ENCODE measurements around the gene SH3RF2.

Gene SH3RF2

DNA sequence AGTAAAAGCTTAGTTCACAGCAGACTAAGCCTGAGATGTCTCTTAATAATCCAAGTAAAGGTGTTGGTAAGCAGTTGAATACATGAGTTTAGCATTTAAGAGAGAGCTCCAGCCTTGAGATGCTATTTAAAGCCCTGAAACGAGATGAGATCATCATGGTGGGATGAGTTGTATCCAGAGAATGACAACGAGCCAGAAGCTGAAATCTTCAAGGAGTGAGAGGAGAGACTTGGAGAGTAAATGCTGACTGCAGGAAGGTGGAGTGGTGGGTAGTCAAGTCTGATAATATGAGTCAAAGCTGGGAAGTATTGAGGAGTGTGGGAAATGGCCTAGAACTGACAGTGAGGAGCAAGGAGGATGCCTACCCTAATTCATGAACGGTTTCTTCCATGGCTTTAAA lies 115.3 kb downstream of the SH3RF2 start:
- DNase-seq: no peak

DNA sequence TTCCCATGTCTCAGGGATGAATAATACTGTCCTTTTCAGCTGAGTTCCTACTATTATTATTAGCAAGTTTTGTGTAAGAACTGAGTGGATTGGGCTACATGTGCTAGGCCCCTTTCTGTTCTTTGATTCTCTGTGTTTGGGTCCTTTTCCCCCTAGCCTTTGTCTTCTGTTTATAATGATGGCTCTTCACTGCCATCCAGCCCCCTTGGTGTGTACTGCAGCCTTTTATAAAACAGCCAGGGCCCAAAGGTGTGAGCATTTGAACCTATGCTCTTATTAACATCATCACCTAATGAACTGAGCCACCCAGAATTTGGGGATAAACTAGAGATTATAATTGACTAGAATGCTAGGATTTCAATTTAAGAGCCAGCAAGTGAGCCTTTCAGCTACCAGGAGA lies 116.4 kb downstream of the SH3RF2 start:
- no peak for DNase-seq

GRCh38 chr5:146055432-146055831 lies 119.1 kb downstream of the SH3RF2 start:
- no peak for DNase-seq

GRCh38 chr5:146059460-146060220 lies 123.3 kb downstream of the SH3RF2 start:
- DNase-seq: no peak

GRCh38 chr5:146060221-146060585 lies 123.8 kb downstream of the SH3RF2 start:
- DNase-seq: no peak

DNA sequence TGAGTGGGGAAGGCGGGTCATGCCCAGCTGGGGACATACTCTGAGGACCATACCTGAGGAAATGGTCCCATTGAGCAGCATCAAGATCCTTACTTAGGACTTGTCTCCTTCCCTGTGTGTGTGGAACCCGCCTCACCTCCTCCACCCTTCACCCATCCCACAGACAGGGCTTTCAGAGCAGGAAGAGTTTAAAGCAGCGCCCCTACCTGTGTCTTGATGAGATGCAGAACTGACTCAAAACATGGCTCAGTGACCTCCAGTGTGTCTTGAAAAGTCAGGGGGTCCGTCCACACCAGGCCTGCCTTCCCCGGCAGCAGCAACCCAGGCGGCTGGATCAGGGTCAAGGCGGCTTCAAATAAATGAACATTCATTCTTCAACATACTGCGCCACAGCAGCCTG lies 130.6 kb downstream of the SH3RF2 start:
- DNase-seq: no peak

GRCh38 chr5:146068206-146068605 lies 131.8 kb downstream of the SH3RF2 start:
- DNase-seq: no peak

DNA sequence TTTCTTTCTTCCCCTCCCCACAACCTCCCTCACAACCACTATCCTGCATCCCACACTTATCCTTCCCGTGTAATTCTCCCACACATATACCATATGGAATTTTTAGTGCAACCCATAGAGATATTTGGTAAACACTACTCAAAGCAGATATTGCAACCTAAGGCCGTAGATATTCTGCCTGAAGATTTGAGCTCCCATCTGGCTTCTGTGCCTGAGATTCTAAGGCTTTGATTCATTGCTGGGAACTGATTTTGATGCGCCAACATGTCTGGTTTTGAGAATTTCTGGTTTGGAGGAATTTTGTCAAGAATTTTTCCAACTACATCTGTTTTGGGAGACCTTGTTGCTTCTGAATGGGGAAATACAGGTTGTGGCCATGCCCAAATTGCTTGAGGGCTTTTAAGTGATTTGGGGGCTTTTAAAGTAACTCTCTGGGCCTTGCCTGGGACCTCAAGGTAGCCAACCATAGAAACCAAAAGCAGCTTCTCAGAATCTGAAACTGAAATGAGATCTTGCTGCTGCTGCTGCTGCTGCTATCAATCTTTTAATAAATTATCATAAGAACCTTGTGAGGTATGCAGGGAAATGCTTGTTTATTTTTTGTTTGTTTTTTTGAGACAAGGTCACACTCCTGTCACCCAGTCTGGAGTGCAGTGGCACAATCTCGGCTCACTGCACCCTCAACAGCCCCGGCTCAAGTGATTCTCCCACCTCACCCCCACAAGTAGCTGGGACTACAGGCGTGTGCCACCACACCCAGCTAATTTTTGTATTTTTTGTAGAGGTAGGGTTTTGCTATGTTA lies 132.8 kb downstream of the SH3RF2 start:
- DNase-seq: no peak

GRCh38 chr5:146069780-146070099 lies 133.4 kb downstream of the SH3RF2 start:
- DNase-seq: no peak

GRCh38 chr5:146070746-146071145 lies 134.4 kb downstream of the SH3RF2 start:
- no peak for DNase-seq

DNA sequence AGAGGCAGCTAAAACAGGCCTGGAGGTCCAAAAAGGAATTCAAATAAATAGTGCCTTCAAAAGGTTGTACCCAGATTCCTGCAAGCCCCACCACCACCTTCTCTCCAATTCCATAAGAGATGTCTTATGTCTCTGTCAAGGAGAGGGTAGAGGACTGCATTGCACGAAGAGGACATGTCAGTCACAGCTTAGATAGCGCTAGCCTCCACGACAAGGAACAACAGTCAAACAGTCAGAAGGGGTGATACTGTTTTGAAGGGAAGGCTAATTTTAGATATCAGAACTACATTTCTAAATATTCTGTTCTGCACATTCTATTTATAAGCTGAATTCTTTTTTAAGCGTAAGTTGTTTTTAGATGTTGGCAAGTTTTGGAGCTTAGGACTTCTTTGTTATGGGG lies 134.8 kb downstream of the SH3RF2 start:
- no peak for DNase-seq

DNA sequence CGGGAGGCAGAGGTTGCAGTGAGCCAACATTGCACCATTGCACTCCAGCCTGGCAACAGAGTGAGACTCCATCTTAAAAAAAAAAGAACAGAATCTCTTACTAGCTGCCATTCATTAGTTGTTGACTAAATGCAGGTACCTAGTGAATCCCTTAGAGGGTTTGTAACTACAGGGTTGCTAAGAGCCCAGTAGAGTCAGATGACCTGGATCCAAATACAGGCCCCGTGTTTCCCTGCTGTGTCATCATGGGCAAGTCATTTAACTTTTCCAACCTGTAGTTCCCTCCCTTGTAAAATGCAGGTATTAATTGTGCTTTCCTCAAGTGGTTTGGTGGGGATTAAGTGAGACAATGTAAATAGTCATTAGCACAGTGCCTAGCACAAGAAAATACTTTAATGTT lies 136.2 kb downstream of the SH3RF2 start:
- no peak for DNase-seq

GRCh38 chr5:146073239-146073900 lies 137.0 kb downstream of the SH3RF2 start:
- no peak for DNase-seq

GRCh38 chr5:146076028-146076427 lies 139.7 kb downstream of the SH3RF2 start:
- no peak for DNase-seq

DNA sequence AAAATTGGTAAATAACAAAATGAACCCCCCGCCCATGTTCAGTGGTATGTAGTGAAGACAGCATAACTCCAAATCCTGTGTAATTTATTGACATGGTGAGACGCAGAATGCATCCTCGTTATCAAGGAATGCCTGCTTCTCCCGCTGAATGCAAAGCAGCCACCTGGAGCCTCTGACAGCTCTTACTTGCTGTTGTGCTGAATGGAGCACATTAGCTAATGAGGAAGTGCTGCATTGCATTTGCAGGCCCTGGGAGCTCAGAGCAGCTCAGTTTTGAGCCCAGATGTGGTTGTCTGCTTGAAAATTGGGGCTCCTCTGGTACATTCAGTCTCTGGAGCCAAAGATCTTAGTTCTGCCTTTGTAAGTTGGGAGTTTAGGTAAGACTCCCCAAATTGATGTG lies 140.1 kb downstream of the SH3RF2 start:
- DNase-seq: no peak

GRCh38 chr5:146078566-146078965 lies 142.2 kb downstream of the SH3RF2 start:
- no peak for DNase-seq

- no peak for DNase-seq
Measured at GRCh38 chr5:146079695-146080373, 143.5 kb downstream of the SH3RF2 start.

GRCh38 chr5:146081556-146081955 lies 145.2 kb downstream of the SH3RF2 start:
- no peak for DNase-seq

DNA sequence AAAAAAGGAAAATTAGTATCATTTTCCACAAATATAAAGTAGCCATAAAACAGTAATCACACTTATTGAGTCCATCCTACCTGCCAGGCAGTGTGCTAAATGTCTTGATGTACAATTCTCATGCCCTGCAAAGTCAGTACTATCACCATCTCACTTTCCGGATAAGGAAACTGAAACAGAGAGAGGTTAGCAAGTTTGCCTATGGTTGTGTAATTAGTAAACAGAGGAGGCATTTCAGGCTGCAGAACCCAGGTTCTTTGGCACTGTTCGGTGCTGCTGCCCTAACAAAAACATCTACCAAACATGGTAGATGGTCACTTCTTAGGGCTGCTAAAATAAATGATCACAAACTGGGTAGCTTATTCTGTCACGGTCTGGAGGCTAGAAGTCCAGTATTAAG lies 146.4 kb downstream of the SH3RF2 start:
- no peak for DNase-seq

GRCh38 chr5:146084376-146084775 lies 148.0 kb downstream of the SH3RF2 start:
- no peak for DNase-seq

- DNase-seq: no peak
Measured at GRCh38 chr5:146088098-146088497, 151.7 kb downstream of the SH3RF2 start.

DNA sequence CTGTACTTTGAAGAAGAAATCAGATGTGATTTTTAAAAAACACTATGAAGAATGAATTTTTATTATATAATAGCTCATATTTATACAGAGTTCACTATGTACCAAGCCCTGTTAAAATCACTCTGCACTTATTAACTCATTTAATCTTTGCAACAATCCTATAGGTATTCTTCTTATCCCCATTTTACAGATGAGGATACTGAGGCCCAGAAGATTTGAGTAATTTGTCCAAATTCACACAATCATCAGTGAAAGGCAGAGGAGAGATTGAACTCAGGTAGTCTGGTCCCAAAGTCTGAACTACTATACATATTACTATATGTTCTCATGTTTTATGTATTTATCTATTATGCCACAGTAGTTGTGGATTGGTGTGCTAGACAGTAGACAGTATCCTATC lies 152.9 kb downstream of the SH3RF2 start:
- DNase-seq: no peak

DNA sequence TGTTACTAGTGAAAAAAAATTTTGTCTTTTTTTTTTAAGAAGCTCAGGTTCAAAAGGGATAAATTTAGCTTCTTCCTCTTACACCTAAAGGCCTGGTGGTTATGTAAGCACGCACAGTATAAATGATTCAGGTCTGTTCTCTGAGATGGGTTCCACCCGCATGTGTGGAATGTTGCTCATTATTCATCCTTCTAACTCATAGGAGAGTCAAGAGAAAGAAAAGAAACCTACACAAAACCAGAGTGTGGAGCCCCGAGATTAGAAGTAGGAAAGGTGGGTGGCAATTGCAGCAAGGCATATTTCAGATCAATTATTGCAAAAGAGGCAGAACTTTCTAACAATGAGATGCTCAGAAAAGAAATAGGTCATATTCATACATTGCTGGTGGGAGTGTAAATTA lies 155.5 kb downstream of the SH3RF2 start:
- DNase-seq: no peak

Data from activated gamma-delta T cell (primary cell).